ENCODE measurements around the gene OXER1. TPM values are rescaled to one million over a fixed set of nuclear protein-coding genes. Genes with fewer than 3 reads are reported as not detected.

The OXER1 gene
- polyA plus RNA-seq, 1 donor (not counting 4 experiments of a cell fraction or from before 2014, with no cell fraction given) = not detected

Small RNAs within 50 kb of the gene (small RNA-seq; reads per million reads assigned to genes)
- gene RNU6-137P (ENCODE audit: insufficient read length in 3 of 3, low read depth in 3 of 3, low replicate concordance in 1 of 3) = 0 reads per million in 3 experiments

Other genes starting within 250 kb of the OXER1 start
- 24.3 to 34.3 TPM (median 29.4 TPM) in 3 replicates for gene MTA3, start 195.5 kb downstream of the OXER1 start, polyA plus RNA-seq
- 0.05 to 0.08 TPM in 2 of 3 replicates, not detected in the other for gene HAAO, start 28.4 kb upstream of the OXER1 start, polyA plus RNA-seq